Upper lobe of left lung (tissue), 4 donors: ENCODE measurements around the gene DNAJC17.

Experiments used
- CTCF ChIP-seq, 6 experiments: fragments of 450-650 bp in 4 of 6; fragments of 200-600 bp in 2 of 6; sonication (generic) in 2 of 6; IDR thresholded peaks; one replicate each; pipeline ENCODE4 v1.5.1; 2016 to 2019; ENCODE audit warnings: antibody characterized with exemption in 6 of 6
- POLR2A ChIP-seq, 4 donors: fragments of 450-650 bp; IDR thresholded peaks; one replicate each; pipeline ENCODE4 v1.5.1; 2016 to 2017; ENCODE audit warnings: antibody characterized with exemption in 4 of 4, mild to moderate bottlenecking in 2 of 4

GRCh38 chr15:40790718-40791117 lies 16.6 kb downstream of the DNAJC17 start:
- TF ChIP-seq CTCF (IDR thresholded peaks at IDR 0.05) (no peak), POLR2A (IDR thresholded peaks at IDR 0.05) (no peak)
